ENCODE data around the gene SRGAP2. TPM values are rescaled to one million over a fixed set of nuclear protein-coding genes. Genes with fewer than 3 reads are reported as not detected.
"Not testable (repeated sequence)": the region's sequence is repeated elsewhere in the genome, so short reads cannot be mapped to it uniquely, and the experiment has no call there.

The SRGAP2 gene
- total RNA-seq, 1 donor from 2014 or later, result 22.8 TPM

GRCh38 chr1:206232970-206233645 lies 29.8 kb downstream of the SRGAP2 start:
- H3K4me1 Mint-ChIP-seq (ENCODE audit: low read depth, unreplicated experiment); DNase-seq; H3K4me3 Mint-ChIP-seq (ENCODE audit: unreplicated experiment); H3K36me3 Mint-ChIP-seq (ENCODE audit: unreplicated experiment); H3K27me3 Mint-ChIP-seq (ENCODE audit: unreplicated experiment); H3K9me3 Mint-ChIP-seq (ENCODE audit: unreplicated experiment); H3K27ac Mint-ChIP-seq (ENCODE audit: unreplicated experiment): not testable (repeated sequence)

- DNase-seq; H3K27ac Mint-ChIP-seq (ENCODE audit: unreplicated experiment); H3K4me3 Mint-ChIP-seq (ENCODE audit: unreplicated experiment); H3K27me3 Mint-ChIP-seq (ENCODE audit: unreplicated experiment); H3K36me3 Mint-ChIP-seq (ENCODE audit: unreplicated experiment); H3K4me1 Mint-ChIP-seq (ENCODE audit: low read depth, unreplicated experiment); H3K9me3 Mint-ChIP-seq (ENCODE audit: unreplicated experiment): not testable (repeated sequence)
These were observed 31.0 kb downstream of the SRGAP2 start for GRCh38 chr1:206234189-206234916.

- DNase-seq; H3K27ac Mint-ChIP-seq (ENCODE audit: unreplicated experiment); H3K9me3 Mint-ChIP-seq (ENCODE audit: unreplicated experiment); H3K36me3 Mint-ChIP-seq (ENCODE audit: unreplicated experiment); H3K27me3 Mint-ChIP-seq (ENCODE audit: unreplicated experiment); H3K4me3 Mint-ChIP-seq (ENCODE audit: unreplicated experiment); H3K4me1 Mint-ChIP-seq (ENCODE audit: low read depth, unreplicated experiment): not testable (repeated sequence)
These were observed 31.8 kb downstream of the SRGAP2 start for GRCh38 chr1:206235190-206235589.

- not testable (repeated sequence) for H3K27me3 Mint-ChIP-seq (ENCODE audit: unreplicated experiment); H3K4me3 Mint-ChIP-seq (ENCODE audit: unreplicated experiment); H3K4me1 Mint-ChIP-seq (ENCODE audit: low read depth, unreplicated experiment)
These were observed 36.9 kb downstream of the SRGAP2 start for GRCh38 chr1:206240288-206240687.

GRCh38 chr1:206243335-206243734 lies 40.0 kb downstream of the SRGAP2 start:
- H3K27ac Mint-ChIP-seq (ENCODE audit: unreplicated experiment); DNase-seq; H3K4me3 Mint-ChIP-seq (ENCODE audit: unreplicated experiment); H3K36me3 Mint-ChIP-seq (ENCODE audit: unreplicated experiment); H3K9me3 Mint-ChIP-seq (ENCODE audit: unreplicated experiment); H3K27me3 Mint-ChIP-seq (ENCODE audit: unreplicated experiment); H3K4me1 Mint-ChIP-seq (ENCODE audit: low read depth, unreplicated experiment): not testable (repeated sequence)

More at GRCh38 chr1:206240288-206240687, 36.9 kb downstream of the SRGAP2 start:
- not testable (repeated sequence) for H3K27ac Mint-ChIP-seq (ENCODE audit: unreplicated experiment); H3K36me3 Mint-ChIP-seq (ENCODE audit: unreplicated experiment); H3K9me3 Mint-ChIP-seq (ENCODE audit: unreplicated experiment); DNase-seq

GRCh38 chr1:206245479-206245878 lies 42.1 kb downstream of the SRGAP2 start:
- DNase-seq; H3K9me3 Mint-ChIP-seq (ENCODE audit: unreplicated experiment); H3K4me1 Mint-ChIP-seq (ENCODE audit: low read depth, unreplicated experiment); H3K4me3 Mint-ChIP-seq (ENCODE audit: unreplicated experiment); H3K27me3 Mint-ChIP-seq (ENCODE audit: unreplicated experiment); H3K36me3 Mint-ChIP-seq (ENCODE audit: unreplicated experiment); H3K27ac Mint-ChIP-seq (ENCODE audit: unreplicated experiment): not testable (repeated sequence)

- H3K27me3 Mint-ChIP-seq (ENCODE audit: unreplicated experiment); H3K9me3 Mint-ChIP-seq (ENCODE audit: unreplicated experiment); H3K36me3 Mint-ChIP-seq (ENCODE audit: unreplicated experiment); H3K27ac Mint-ChIP-seq (ENCODE audit: unreplicated experiment); H3K4me1 Mint-ChIP-seq (ENCODE audit: low read depth, unreplicated experiment); H3K4me3 Mint-ChIP-seq (ENCODE audit: unreplicated experiment); DNase-seq: not testable (repeated sequence)
These were observed 43.0 kb downstream of the SRGAP2 start for GRCh38 chr1:206246129-206246886.

GRCh38 chr1:206250953-206251681 lies 47.8 kb downstream of the SRGAP2 start:
- H3K9me3 Mint-ChIP-seq (ENCODE audit: unreplicated experiment); H3K36me3 Mint-ChIP-seq (ENCODE audit: unreplicated experiment); H3K4me3 Mint-ChIP-seq (ENCODE audit: unreplicated experiment); H3K27ac Mint-ChIP-seq (ENCODE audit: unreplicated experiment); H3K4me1 Mint-ChIP-seq (ENCODE audit: low read depth, unreplicated experiment); H3K27me3 Mint-ChIP-seq (ENCODE audit: unreplicated experiment); DNase-seq: not testable (repeated sequence)

GRCh38 chr1:206252680-206253335 lies 49.5 kb downstream of the SRGAP2 start:
- H3K27ac Mint-ChIP-seq (ENCODE audit: unreplicated experiment); H3K36me3 Mint-ChIP-seq (ENCODE audit: unreplicated experiment); H3K4me1 Mint-ChIP-seq (ENCODE audit: low read depth, unreplicated experiment); H3K9me3 Mint-ChIP-seq (ENCODE audit: unreplicated experiment); H3K4me3 Mint-ChIP-seq (ENCODE audit: unreplicated experiment); DNase-seq; H3K27me3 Mint-ChIP-seq (ENCODE audit: unreplicated experiment): not testable (repeated sequence)

Data from glutamatergic neuron (in vitro differentiated cells).